ENCODE results near the gene FAM227A.

GRCh38 chr22:38699143-38699542 is 43.0 kb upstream of the FAM227A start:
- TF ChIP-seq PBX3 (CRISPR knock-in tag; IDR thresholded peaks at IDR 0.05) (no peak), ZNF132 (tag by site-specific recombination; IDR thresholded peaks at IDR 0.05; ENCODE audit: borderline replicate concordance) (no peak), ZFP3 (tag by site-specific recombination; IDR thresholded peaks at IDR 0.05; ENCODE audit: low read depth) (no peak), CTCF (tag by site-specific recombination; IDR thresholded peaks at IDR 0.05) (no peak), REST (tag by site-specific recombination; IDR thresholded peaks at IDR 0.05) (no peak), ZNF488 (tag by site-specific recombination; IDR thresholded peaks at IDR 0.05) (no peak), ZNF175 (tag by site-specific recombination; IDR thresholded peaks at IDR 0.05) (no peak), ZBTB44 (tag by site-specific recombination; IDR thresholded peaks at IDR 0.05) (no peak), KLF16 (tag by site-specific recombination; IDR thresholded peaks at IDR 0.05) (no peak)

Data from HEK293 (cell line).